ENCODE results near the gene SERINC5. TPM values are rescaled to one million over a fixed set of nuclear protein-coding genes. Genes with fewer than 3 reads are reported as not detected.

The SERINC5 gene
- total RNA-seq, 1 experiment from 2014 or later, result 52.3 TPM

DNA sequence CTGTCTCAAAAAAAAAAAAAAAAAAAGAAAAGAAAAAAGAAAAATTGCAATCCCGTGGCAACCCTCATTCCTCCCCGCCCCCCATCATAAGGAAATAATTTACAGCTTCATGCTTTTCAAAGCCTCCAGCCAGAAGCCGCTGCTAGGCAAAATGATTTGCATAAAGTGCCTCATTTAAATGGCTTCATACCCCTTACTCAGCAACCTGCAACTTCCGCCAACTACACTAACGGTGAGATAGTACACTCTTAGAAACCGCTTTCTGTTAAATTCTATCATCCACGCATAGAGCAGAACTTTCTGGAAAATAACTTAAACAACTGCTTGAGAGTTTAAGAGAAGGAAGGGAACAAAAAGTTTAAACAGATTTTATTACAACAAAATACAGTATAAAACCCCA, 17.8 kb downstream of the SERINC5 start:
- H3K4me1 ChIP-seq (ENCODE audit: insufficient read depth, low read length), result peaks cover 12% of the 10 kb centered on the region; the same call in 1 of the 2 replicates
- H3K27me3 Mint-ChIP-seq (ENCODE audit: low read depth), result no peaks in the 10 kb centered on the region
- no peaks in the 10 kb centered on the region for H4K20me1 ChIP-seq (ENCODE audit: control insufficient read depth, insufficient read depth, insufficient read length)
- no peaks in the 10 kb centered on the region for H3K23me2 ChIP-seq (ENCODE audit: insufficient read length, low read depth, low read length, poor library complexity, severe bottlenecking)
- no peak overlapping the region for H3K4ac ChIP-seq (ENCODE audit: low read depth, low read length)
- no peak overlapping the region for H2BK5ac ChIP-seq (ENCODE audit: insufficient read length, low read length)
- H2BK12ac ChIP-seq (ENCODE audit: insufficient read length, low read depth, low read length), result no peak overlapping the region
- H4K91ac ChIP-seq (ENCODE audit: insufficient read length, low read depth, low read length), result no peak overlapping the region
- no peak overlapping the region for H3T11ph ChIP-seq (ENCODE audit: low read length)
- TF ChIP-seq, protein P1, sequence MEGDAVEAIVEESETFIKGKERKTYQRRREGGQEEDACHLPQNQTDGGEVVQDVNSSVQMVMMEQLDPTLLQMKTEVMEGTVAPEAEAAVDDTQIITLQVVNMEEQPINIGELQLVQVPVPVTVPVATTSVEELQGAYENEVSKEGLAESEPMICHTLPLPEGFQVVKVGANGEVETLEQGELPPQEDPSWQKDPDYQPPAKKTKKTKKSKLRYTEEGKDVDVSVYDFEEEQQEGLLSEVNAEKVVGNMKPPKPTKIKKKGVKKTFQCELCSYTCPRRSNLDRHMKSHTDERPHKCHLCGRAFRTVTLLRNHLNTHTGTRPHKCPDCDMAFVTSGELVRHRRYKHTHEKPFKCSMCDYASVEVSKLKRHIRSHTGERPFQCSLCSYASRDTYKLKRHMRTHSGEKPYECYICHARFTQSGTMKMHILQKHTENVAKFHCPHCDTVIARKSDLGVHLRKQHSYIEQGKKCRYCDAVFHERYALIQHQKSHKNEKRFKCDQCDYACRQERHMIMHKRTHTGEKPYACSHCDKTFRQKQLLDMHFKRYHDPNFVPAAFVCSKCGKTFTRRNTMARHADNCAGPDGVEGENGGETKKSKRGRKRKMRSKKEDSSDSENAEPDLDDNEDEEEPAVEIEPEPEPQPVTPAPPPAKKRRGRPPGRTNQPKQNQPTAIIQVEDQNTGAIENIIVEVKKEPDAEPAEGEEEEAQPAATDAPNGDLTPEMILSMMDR (conservative IDR thresholded peaks at IDR 0.05), result no peak
- no peak overlapping the region for H3K23ac ChIP-seq (ENCODE audit: insufficient read length, low read depth, low read length)
- H3K27ac ChIP-seq (ENCODE audit: insufficient read length, low read depth, low read length), result no peak overlapping the region
- no peak overlapping the region for H3K4me3 Mint-ChIP-seq
- H3K4me1 Mint-ChIP-seq, result peaks cover 34 to 45% of the 10 kb centered on the region in 2 experiments
- no peak overlapping the region for H2BK20ac ChIP-seq (ENCODE audit: low read depth, low read length, poor library complexity, severe bottlenecking)
- no peaks in the 10 kb centered on the region for H3K27me3 ChIP-seq (ENCODE audit: insufficient read depth, low read length)
- peaks cover 15% of the 10 kb centered on the region in 2 experiments for H3K9me3 Mint-ChIP-seq
- H2BK15ac ChIP-seq (ENCODE audit: low read depth, low read length), result no peak overlapping the region
- no peak overlapping the region; a peak in 1 of 7 replicates for H3K27ac Mint-ChIP-seq
- H2AK5ac ChIP-seq (ENCODE audit: insufficient read length, low read length), result no peak overlapping the region
- H3K18ac ChIP-seq (ENCODE audit: insufficient read length, low read depth, low read length), result no peak overlapping the region
- H3K9ac ChIP-seq (ENCODE audit: extremely low read depth, insufficient read length, low read length), result no peak overlapping the region
- H3K36me3 Mint-ChIP-seq (ENCODE audit: insufficient read depth in 1 of 3, low read depth in 3 of 3), result peaks cover 16 to 25% (median 18%) of the 10 kb centered on the region in 3 experiments
- peaks cover 9% of the 10 kb centered on the region for H3K9me3 ChIP-seq (ENCODE audit: control insufficient read depth, low read depth, low read length)
- no peak for DNase-seq
- H3K79me1 ChIP-seq (ENCODE audit: insufficient read depth, low read depth, low read length, poor library complexity, severe bottlenecking), result peaks cover 9% of the 10 kb centered on the region
- H3K56ac ChIP-seq (ENCODE audit: insufficient read length, low read depth, low read length), result no peak overlapping the region
- no CpG with 5 or more reads among the region's 7 CpGs for WGBS (ENCODE audit: extremely low coverage, insufficient read length, low lambda C conversion rate)
- no peak overlapping the region for H4K5ac ChIP-seq (ENCODE audit: insufficient read length, low read depth, low read length)
- H3K79me2 ChIP-seq (ENCODE audit: insufficient read depth, low read length), result peaks cover 44% of the 10 kb centered on the region; the same call in 1 of the 2 replicates
- no peak overlapping the region for H3K4me2 ChIP-seq (ENCODE audit: insufficient read depth, insufficient read length, low read length)
- no peak overlapping the region for H4K8ac ChIP-seq (replicated peaks; ENCODE audit: insufficient read length, low read depth, low read length)
- no peak overlapping the region for H2BK120ac ChIP-seq (ENCODE audit: low read depth, low read length, poor library complexity, severe bottlenecking)
- H3K14ac ChIP-seq (ENCODE audit: insufficient read depth, low read length), result no peak overlapping the region
- no peak overlapping the region for H2AFZ ChIP-seq (ENCODE audit: low read length)

Data from H9 (cell line).